Measurements from ENCODE around the gene KRTAP5-10. TPM values are rescaled to one million over a fixed set of nuclear protein-coding genes. Genes with fewer than 3 reads are reported as not detected.
A peak's percentile ranks its signal among the peaks of the same experiment; 100 is the strongest.
"Not testable (repeated sequence)": the region's sequence is repeated elsewhere in the genome, so short reads cannot be mapped to it uniquely, and the experiment has no call there.

KRTAP5-10 gene
- total and polyA plus RNA-seq, 9 of the 15 experiments (the other 6 are each of a cell fraction or from before 2014, with no cell fraction given): not detected

GRCh38 chr11:71588822-71589545 is 23.6 kb downstream of the KRTAP5-10 start (continued):
- TF ChIP-seq REST (IDR thresholded peaks at IDR 0.05; ENCODE audit: borderline replicate concordance) (peak; percentile 27; the same call in 1 of the 2 replicates), FOSL1 (tag; conservative IDR thresholded peaks at IDR 0.05) (peak; percentile 55; the same call in 1 of the 2 replicates), E2F6 (IDR thresholded peaks at IDR 0.05; ENCODE audit: borderline replicate concordance in 1 of 2, extremely low read depth in 1 of 2, insufficient read depth in 1 of 2, insufficient read length in 1 of 2, low read depth in 1 of 2, low read length in 1 of 2, poor library complexity in 1 of 2, severe bottlenecking in 1 of 2) (peak in 1 of 2 experiments; percentile 48), JUN (IDR thresholded peaks at IDR 0.05; ENCODE audit: borderline replicate concordance, low read depth, low read length) (peak; percentile 39; the same call in 1 of the 2 replicates), E2F8 (IDR thresholded peaks at IDR 0.05; ENCODE audit: low read depth, partially characterized antibody) (peak; percentile 86), CTCF (IDR thresholded peaks at IDR 0.05 in 2 of 3, conservative IDR thresholded peaks at IDR 0.05 in 1 of 3; ENCODE audit: insufficient read depth in 2 of 3, low read depth in 1 of 3, low read length in 3 of 3) (peak in 2 of 3 experiments; percentile 53 to 66; a peak in 5 of 6 replicates), JUND (IDR thresholded peaks at IDR 0.05; ENCODE audit: borderline replicate concordance, low read depth, low read length) (peak; percentile 69), JUND (tag; IDR thresholded peaks at IDR 0.05; ENCODE audit: borderline replicate concordance, low read depth, low read length) (peak; percentile 53; the same call in 1 of the 3 replicates), MAZ (CRISPR knock-in tag; conservative IDR thresholded peaks at IDR 0.05 in 1 of 2, IDR thresholded peaks at IDR 0.05 in 1 of 2) (0 out of 4 replicates have a peak, but pooled peaks of 1 of the 2 experiments have one; percentile 20)
- not testable (repeated sequence) for TF ChIP-seq REST (CRISPR knock-in tag; IDR thresholded peaks at IDR 0.05; ENCODE audit: low read depth); JUN (CRISPR knock-in tag; IDR thresholded peaks at IDR 0.05; ENCODE audit: borderline replicate concordance)
